ENCODE measurements around the gene ENOX1. TPM values are rescaled to one million over a fixed set of nuclear protein-coding genes. Genes with fewer than 3 reads are reported as not detected.

Gene ENOX1
- total and polyA plus RNA-seq, 9 of the 15 experiments (the other 6 are each of a cell fraction or from before 2014, with no cell fraction given), result not detected

- TF ChIP-seq TAL1 (IDR thresholded peaks at IDR 0.05) (no peak), CXXC5 (CRISPR knock-in tag; IDR thresholded peaks at IDR 0.05) (no peak)
Observed at GRCh38 chr13:43684963-43685725, 101.6 kb downstream of the ENOX1 start (continued).

- Histone ChIP-seq H3K36me3 (ENCODE audit: control insufficient read depth, insufficient read depth, low read length) (no peaks in the 10 kb centered on the region), H3K27ac (ENCODE audit: extremely low read depth, low read depth, low read length) (no peak overlapping the region), H3K27me3 (ENCODE audit: control insufficient read depth in 2 of 2, insufficient read depth in 2 of 2, low read length in 2 of 2) (no peaks in the 10 kb centered on the region), H3K79me2 (ENCODE audit: control insufficient read depth, insufficient read depth, low read length) (no peaks in the 10 kb centered on the region), H3K9me3 (replicated peaks; ENCODE audit: control insufficient read depth, insufficient read depth, low read depth, low read length) (no peaks in the 10 kb centered on the region), H3K4me2 (ENCODE audit: insufficient read depth, low read length) (no peak overlapping the region), H3K9me1 (ENCODE audit: control insufficient read depth, insufficient read depth, low read length) (no peaks in the 10 kb centered on the region), H2AFZ (ENCODE audit: low read depth, low read length) (no peak overlapping the region), H3K9ac (ENCODE audit: insufficient read depth in 1 of 2, low read depth in 2 of 2, low read length in 2 of 2) (no peak overlapping the region), H3K4me3 (no peak overlapping the region), H4K20me1 (replicated peaks; ENCODE audit: control insufficient read depth, insufficient read depth, low read length) (no peaks in the 10 kb centered on the region), H3K4me1 (replicated peaks in 1 of 2; ENCODE audit: control insufficient read depth in 2 of 2, insufficient read depth in 2 of 2, low read length in 2 of 2) (no peaks in the 10 kb centered on the region)
- ATAC-seq (no peak), FAIRE-seq (no peak), DNase-seq (ENCODE audit: extremely low read depth in 1 of 4, low spot score in 3 of 4) (no peak)
- TF ChIP-seq ZSCAN32 (CRISPR knock-in tag; IDR thresholded peaks at IDR 0.05), result no peak
- TF ChIP-seq ZNF197 (CRISPR knock-in tag; IDR thresholded peaks at IDR 0.05; ENCODE audit: low read depth), result no peak
- TF ChIP-seq HMG20A (CRISPR knock-in tag; conservative IDR thresholded peaks at IDR 0.05), result no peak
- no peak for TF ChIP-seq FOS (IDR thresholded peaks at IDR 0.05; ENCODE audit: extremely low read depth, insufficient read length)
- TF ChIP-seq STAT5A (IDR thresholded peaks at IDR 0.05; ENCODE audit: borderline replicate concordance, low read length), result no peak
- 5% methylated on average over 2 of the region's 2 CpGs for WGBS (ENCODE audit: insufficient coverage, low coverage, missing lambda C conversion rate)
- in situ Hi-C loops (cut with MboI), result no loop called here
- intact Hi-C loops (cut with micrococcal nuclease), result no loop called here
- ChIA-PET CTCF (ENCODE audit: low intra/inter-chr PET ratio) (no interaction called here), POLR2A (no interaction called here)
- no TSS peak for BruUV-seq (replicated peaks)
Observed at GRCh38 chr13:43682701-43683100, 104.1 kb downstream of the ENOX1 start.
